Lower lobe of right lung (tissue), 2 donors: Measurements from ENCODE around the gene TRAPPC12. TPM values are rescaled to one million over a fixed set of nuclear protein-coding genes. Genes with fewer than 3 reads are reported as not detected.
A peak's percentile ranks its signal among the peaks of the same experiment; 100 is the strongest.

Experiments used
- ATAC-seq, 2 donors: fragments of 200-7000 bp; cut with Tn5 transposase; one replicate each; pipeline ENCODE4 v1.9.1; 2020 to 2022; ENCODE audit warnings: mild to moderate bottlenecking in 2 of 2, moderate library complexity in 2 of 2
- DNase-seq: peaks from one replicate; pipeline ENCODE4 v3.0.0-alpha.2; 2020
- H3K27ac ChIP-seq: fragments of 200-600 bp; one replicate; pipeline ENCODE4 v1.8.0; 2022
- H3K27me3 ChIP-seq: fragments of 200-600 bp; one replicate; pipeline ENCODE4 v1.8.0; 2022; ENCODE audit warnings: low read depth
- H3K36me3 ChIP-seq: fragments of 200-600 bp; one replicate; pipeline ENCODE4 v1.8.0; 2022; ENCODE audit warnings: mild to moderate bottlenecking
- H3K4me1 ChIP-seq: fragments of 200-600 bp; one replicate; pipeline ENCODE4 v1.8.0; 2022
- H3K4me3 ChIP-seq: fragments of 200-600 bp; one replicate; pipeline ENCODE4 v1.8.0; 2022; ENCODE audit warnings: mild to moderate bottlenecking
- H3K9me3 ChIP-seq: fragments of 200-600 bp; one replicate; pipeline ENCODE4 v1.8.0; 2022
- intact Hi-C: fragments of 100-400 bp; cut with DNase I; formaldehyde crosslinking; loops from one replicate; pipeline ENCODE4 v1.11.0; 2022
- total RNA-seq: library from RNA; stranded (reverse); fragmentation: NEBNext Ultra II Directional; extraction: Animal tissue kit (Norgen Biotek cat#: 25700); gene quantifications from one replicate; pipeline ENCODE4 v1.2.1, GENCODE V29; 2021
- TF ChIP-seq, protein P1 (sequence below): fragments of 200-600 bp; IDR thresholded peaks from one replicate; pipeline ENCODE4 v1.8.0; 2022; ENCODE audit warnings: antibody characterized with exemption, mild to moderate bottlenecking
- donor health status: DM: no; HTN: yes; CAD: no; lungs with severe emphysema.

The TRAPPC12 gene
- total RNA-seq, 1 donor from 2014 or later, result 93.8 TPM

DNA sequence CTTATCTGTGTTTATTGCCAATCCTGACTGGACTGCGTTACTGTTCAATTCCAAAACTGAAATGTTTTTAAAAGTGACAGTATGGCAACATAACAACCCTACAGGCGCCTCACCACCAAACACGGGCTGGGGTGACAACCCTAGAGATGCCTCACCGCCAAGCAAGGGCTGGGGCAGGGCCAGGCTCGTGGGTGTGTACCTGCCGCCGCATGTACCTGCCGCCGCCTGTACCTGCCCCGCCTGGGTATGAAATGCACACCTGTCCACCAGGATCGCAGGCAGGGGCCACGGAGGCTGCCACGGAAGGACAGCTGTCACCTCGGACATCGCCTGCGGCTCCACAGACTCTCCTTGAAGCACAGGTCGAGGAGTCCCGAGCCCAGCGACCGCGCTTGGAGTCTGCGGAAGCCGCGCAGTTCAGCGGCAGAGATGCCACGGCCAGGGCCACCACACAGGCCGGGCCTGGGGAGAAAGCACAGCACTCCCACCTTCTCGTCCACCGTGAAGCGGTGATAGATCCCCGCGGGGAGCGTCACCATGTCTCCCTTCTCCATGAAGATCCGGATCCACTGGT, 120.9 kb downstream of the TRAPPC12 start:
- Histone ChIP-seq H3K36me3 (peaks cover 85% of the 10 kb centered on the region), H3K27ac (no peak overlapping the region), H3K4me1 (no peaks in the 10 kb centered on the region), H3K27me3 (no peaks in the 10 kb centered on the region), H3K9me3 (no peaks in the 10 kb centered on the region), H3K4me3 (no peak overlapping the region)
- DNase-seq (no peak), ATAC-seq (peak in 1 of 2 donors; percentile 7)
- TF ChIP-seq, protein P1, sequence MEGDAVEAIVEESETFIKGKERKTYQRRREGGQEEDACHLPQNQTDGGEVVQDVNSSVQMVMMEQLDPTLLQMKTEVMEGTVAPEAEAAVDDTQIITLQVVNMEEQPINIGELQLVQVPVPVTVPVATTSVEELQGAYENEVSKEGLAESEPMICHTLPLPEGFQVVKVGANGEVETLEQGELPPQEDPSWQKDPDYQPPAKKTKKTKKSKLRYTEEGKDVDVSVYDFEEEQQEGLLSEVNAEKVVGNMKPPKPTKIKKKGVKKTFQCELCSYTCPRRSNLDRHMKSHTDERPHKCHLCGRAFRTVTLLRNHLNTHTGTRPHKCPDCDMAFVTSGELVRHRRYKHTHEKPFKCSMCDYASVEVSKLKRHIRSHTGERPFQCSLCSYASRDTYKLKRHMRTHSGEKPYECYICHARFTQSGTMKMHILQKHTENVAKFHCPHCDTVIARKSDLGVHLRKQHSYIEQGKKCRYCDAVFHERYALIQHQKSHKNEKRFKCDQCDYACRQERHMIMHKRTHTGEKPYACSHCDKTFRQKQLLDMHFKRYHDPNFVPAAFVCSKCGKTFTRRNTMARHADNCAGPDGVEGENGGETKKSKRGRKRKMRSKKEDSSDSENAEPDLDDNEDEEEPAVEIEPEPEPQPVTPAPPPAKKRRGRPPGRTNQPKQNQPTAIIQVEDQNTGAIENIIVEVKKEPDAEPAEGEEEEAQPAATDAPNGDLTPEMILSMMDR, result no peak
- intact Hi-C loops, result no loop called here

DNA sequence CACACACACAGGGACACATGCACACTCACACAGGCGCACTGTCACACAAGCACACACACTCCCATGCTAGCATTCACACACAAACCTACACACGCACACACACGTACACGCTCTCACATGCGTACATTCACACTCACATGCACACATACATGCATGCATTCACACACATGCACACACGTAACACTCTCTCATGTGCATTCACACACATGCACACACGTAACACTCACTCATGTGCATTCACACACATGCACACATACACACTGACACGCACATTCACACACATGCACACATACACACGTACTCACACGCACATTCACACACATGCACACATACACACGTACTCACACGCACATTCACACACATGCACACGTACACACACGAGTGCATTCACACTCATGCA, 123.6 kb downstream of the TRAPPC12 start:
- Histone ChIP-seq H3K27me3 (no peaks in the 10 kb centered on the region), H3K4me1 (no peaks in the 10 kb centered on the region), H3K27ac (no peak overlapping the region), H3K36me3 (peaks cover 74% of the 10 kb centered on the region), H3K9me3 (no peaks in the 10 kb centered on the region), H3K4me3 (no peak overlapping the region)
- DNase-seq, result no peak
- TF ChIP-seq, protein P1, result no peak
- ATAC-seq, result no peak
- intact Hi-C loops, result no loop called here

DNA sequence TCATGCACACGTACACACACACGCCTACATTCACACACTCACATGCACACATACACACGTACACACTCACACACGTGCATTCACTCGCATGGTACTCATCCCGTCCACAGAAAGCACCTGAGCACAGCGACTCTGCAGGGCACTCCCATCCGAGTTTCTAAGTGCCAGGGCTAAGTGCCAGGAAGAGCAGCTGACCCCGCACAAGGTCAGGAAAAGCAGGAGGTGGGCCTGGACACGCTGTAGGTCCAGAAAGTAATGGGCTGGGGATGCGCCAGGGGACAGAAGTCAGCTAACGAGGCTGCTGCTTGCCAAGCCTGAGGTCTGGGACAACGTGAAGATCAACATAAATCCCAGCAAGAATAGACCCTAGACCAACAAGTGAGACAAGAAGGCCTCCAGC, 124.0 kb downstream of the TRAPPC12 start:
- intact Hi-C loops, result no loop called here
- peaks cover 71% of the 10 kb centered on the region for H3K36me3 ChIP-seq
- H3K4me3 ChIP-seq, result no peak overlapping the region
- H3K4me1 ChIP-seq, result no peaks in the 10 kb centered on the region
- no peak overlapping the region for H3K27ac ChIP-seq
- no peak for ATAC-seq
- DNase-seq, result no peak
- no peaks in the 10 kb centered on the region for H3K9me3 ChIP-seq
- TF ChIP-seq, protein P1, result no peak
- H3K27me3 ChIP-seq, result no peaks in the 10 kb centered on the region

DNA sequence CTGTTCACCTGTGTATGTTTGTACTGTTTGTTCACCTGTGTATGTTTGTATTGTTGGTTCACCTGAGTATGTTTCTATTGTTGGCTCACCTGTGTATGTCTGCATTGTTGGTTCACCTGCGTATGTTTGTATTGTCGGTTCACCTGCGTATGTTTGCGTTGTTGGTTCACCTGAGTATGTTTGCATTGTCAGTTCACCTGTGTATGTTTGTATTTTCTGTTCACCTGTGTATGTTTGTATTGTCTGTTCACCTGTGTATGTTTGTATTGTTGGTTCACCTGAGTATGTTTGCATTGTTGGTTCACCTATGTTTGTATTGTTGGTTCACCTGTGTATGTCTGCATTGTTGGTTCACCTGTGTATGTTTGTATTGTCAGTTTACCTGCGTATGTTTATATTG, 125.2 kb downstream of the TRAPPC12 start:
- ATAC-seq (no peak), DNase-seq (no peak)
- TF ChIP-seq, protein P1, result no peak
- no peaks in the 10 kb centered on the region for H3K27me3 ChIP-seq
- no peaks in the 10 kb centered on the region for H3K9me3 ChIP-seq
- H3K4me1 ChIP-seq, result no peaks in the 10 kb centered on the region
- no peak overlapping the region for H3K27ac ChIP-seq
- intact Hi-C loops, result no loop called here
- H3K4me3 ChIP-seq, result no peak overlapping the region
- H3K36me3 ChIP-seq, result peaks cover 63% of the 10 kb centered on the region

DNA sequence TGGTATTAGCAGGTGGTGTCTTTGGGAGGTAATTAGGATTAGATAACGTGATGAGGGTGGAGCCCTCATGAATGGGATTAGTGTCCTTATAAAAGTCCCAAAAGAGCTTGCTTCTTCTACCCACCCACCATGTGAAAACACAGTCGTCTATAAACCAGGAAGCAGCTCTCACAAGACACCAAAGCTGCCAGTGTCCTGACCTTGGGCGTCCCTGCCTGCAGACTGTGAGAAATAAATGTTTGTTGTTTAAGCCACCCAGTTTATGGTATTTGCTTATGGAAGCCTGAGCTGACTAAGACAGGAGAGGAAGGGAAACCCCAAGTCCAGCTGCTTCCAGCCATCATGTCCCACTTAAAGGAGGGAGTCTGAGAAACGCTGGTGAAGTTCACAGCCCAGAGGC, 126.3 kb downstream of the TRAPPC12 start:
- TF ChIP-seq, protein P1, result no peak
- no peak for DNase-seq

More for the DNA sequence above, 126.3 kb downstream of the TRAPPC12 start:
- Histone ChIP-seq H3K9me3 (no peaks in the 10 kb centered on the region), H3K4me3 (no peak overlapping the region), H3K36me3 (peaks cover 63% of the 10 kb centered on the region), H3K27ac (no peak overlapping the region), H3K4me1 (no peaks in the 10 kb centered on the region), H3K27me3 (no peaks in the 10 kb centered on the region)
- ATAC-seq, result no peak
- intact Hi-C loops, result no loop called here
